Stomach (tissue), 9 donors: ENCODE measurements around the gene TTC39C. TPM values are rescaled to one million over a fixed set of nuclear protein-coding genes. Genes with fewer than 3 reads are reported as not detected.

Experiments used
- DNase-seq, 2 donors: peaks; one replicate each; pipeline versions ENCODE4 v3.0.0 to v3.0.0-alpha.2; 2013 to 2019
- H3K27ac ChIP-seq, 5 donors: fragments of 200-600 bp in 4 of 5; sonication (generic) in 4 of 5; one replicate each; pipeline ENCODE4 v1.5.1; 2013 to 2019; ENCODE audit warnings: mild to moderate bottlenecking in 1 of 5, moderate library complexity in 1 of 5
- H3K27me3 ChIP-seq, 3 donors: fragments of 200-600 bp; sonication (generic); one replicate each; pipeline ENCODE4 v1.5.1; 2017 to 2019; ENCODE audit warnings: mixed run types in 1 of 3
- H3K36me3 ChIP-seq, 4 donors: fragments of 200-600 bp; sonication (generic); 1 replicate in 3 of 4; 2 replicates in 1 of 4; pipeline ENCODE4 v1.5.1; 2016 to 2019
- H3K4me1 ChIP-seq, 4 donors: fragments of 200-600 bp; sonication (generic); one replicate each; pipeline ENCODE4 v1.5.1; 2016 to 2019
- H3K4me3 ChIP-seq, 4 donors: fragments of 200-600 bp; sonication (generic) in 3 of 4; one replicate each; pipeline ENCODE4 v1.5.1; 2016 to 2019; ENCODE audit warnings: mild to moderate bottlenecking in 1 of 4
- H3K9me3 ChIP-seq, 4 donors: fragments of 200-600 bp; sonication (generic); one replicate each; pipeline ENCODE4 v1.5.1; 2016 to 2019
- CTCF ChIP-seq, 7 experiments: fragments of 450-650 bp in 4 of 7; fragments of 200-600 bp in 3 of 7; sonication (generic) in 3 of 7; IDR thresholded peaks; one replicate each; pipeline ENCODE4 v1.5.1; 2016 to 2019; ENCODE audit warnings: antibody characterized with exemption in 7 of 7, control low read depth in 2 of 7, mild to moderate bottlenecking in 1 of 7
- EP300 ChIP-seq: sonication (generic); formaldehyde crosslinking; IDR thresholded peaks from one replicate; pipeline ENCODE4 v1.6.1; 2017; ENCODE audit warnings: antibody characterized with exemption
- POLR2A ChIP-seq, 4 donors: fragments of 450-650 bp; IDR thresholded peaks; one replicate each; pipeline ENCODE4 v1.6.1; 2016; ENCODE audit warnings: antibody characterized with exemption in 4 of 4, control low read depth in 2 of 4, mild to moderate bottlenecking in 1 of 4, moderate library complexity in 1 of 4
- POLR2AphosphoS5 ChIP-seq, 3 donors: sonication (generic); formaldehyde crosslinking; IDR thresholded peaks; one replicate each; pipeline ENCODE4 v1.6.1; 2016; ENCODE audit warnings: antibody characterized with exemption in 3 of 3
- WGBS, 5 donors: extraction: QIAGEN DNeasy Blood & Tissue Kit in 3 of 5; methylation state at CpG; one replicate each; pipeline versions ENCODE4 v1.1.5 to v1.1.7; 2013 to 2018; 5-methylcytosine and 5-hydroxymethylcytosine counted together
- intact Hi-C: fragments of 100-400 bp; cut with DNase I; formaldehyde crosslinking; loops from one replicate; pipeline ENCODE4 v1.15.1; 2023; ENCODE audit warnings: low total_unique reads
- polyA plus RNA-seq, 3 donors: library from polyadenylated mRNA; stranded (reverse); fragments of 200-250 nt; gene quantifications; one replicate each; pipeline ENCODE4 v1.2.3, GENCODE V29; 2013
- total RNA-seq, 5 donors: library from RNA; depleted of rRNA; stranded (reverse); fragments of >200 nt; gene quantifications; one replicate each; pipeline versions ENCODE4 v1.1.0 to v1.2.3, GENCODE V29; 2014 to 2016
- donor health status: healthy with polysubstance abuse.
- donor health status: Bipolar disorder and iron deficiency.
- donor health status: healthy.

TTC39C gene
- total and polyA plus RNA-seq, 8 donors, result 1.8 to 42.0 (median 21.3) TPM

GRCh38 chr18:23995180-23995579 is 19.4 kb upstream of the TTC39C start:
- DNase-seq, result no peak
- WGBS, 5 donors, result 92 to 96% (median 94%) methylated on average over 13 of the region's 13 CpGs
- Histone ChIP-seq H3K27me3 (no peaks in the 10 kb centered on the region), H3K27ac (peak overlapping the region in 1 of 5 donors; percentile 57), H3K36me3 (no peaks in the 10 kb centered on the region), H3K4me1 (peaks cover 0 to 42% (median 15%) of the 10 kb centered on the region in 4 donors), H3K9me3 (no peaks in the 10 kb centered on the region), H3K4me3 (no peak overlapping the region)
- no peak for TF ChIP-seq POLR2A (IDR thresholded peaks at IDR 0.05)
- TF ChIP-seq POLR2AphosphoS5 (IDR thresholded peaks at IDR 0.05), result no peak
- no peak for TF ChIP-seq EP300
- no peak for TF ChIP-seq CTCF (IDR thresholded peaks at IDR 0.05)
- intact Hi-C loops, result no loop called here

GRCh38 chr18:23998018-23998417 is 16.5 kb upstream of the TTC39C start:
- Histone ChIP-seq H3K27ac (no peak overlapping the region), H3K36me3 (no peaks in the 10 kb centered on the region), H3K9me3 (no peaks in the 10 kb centered on the region), H3K27me3 (no peaks in the 10 kb centered on the region), H3K4me3 (no peak overlapping the region), H3K4me1 (peaks cover 0 to 28% (median 9%) of the 10 kb centered on the region in 4 donors)
- intact Hi-C loops, result no loop called here
- no peak for DNase-seq
- WGBS, 5 donors, result 71 to 93% (median 83%) methylated on average over 2 of the region's 2 CpGs
- TF ChIP-seq EP300, result no peak

- Histone ChIP-seq H3K4me3 (no peak overlapping the region), H3K27ac (peak overlapping the region in 4 of 5 donors; percentile 22 to 70 (median 52)), H3K27me3 (no peaks in the 10 kb centered on the region), H3K4me1 (peaks cover 0 to 27% (median 8%) of the 10 kb centered on the region in 4 donors), H3K9me3 (no peaks in the 10 kb centered on the region), H3K36me3 (no peaks in the 10 kb centered on the region)
- TF ChIP-seq POLR2AphosphoS5 (IDR thresholded peaks at IDR 0.05) (peak in 1 of 3 donors; percentile 10), POLR2A (IDR thresholded peaks at IDR 0.05) (no peak), EP300 (no peak)
- peak in 1 of 2 donors; percentile 65 for DNase-seq
- WGBS, 5 donors, result 20 to 38% (median 25%) methylated on average over 4 of the region's 4 CpGs
- intact Hi-C loops, result no loop called here
Observed at GRCh38 chr18:23998820-23999219, 15.7 kb upstream of the TTC39C start.

- intact Hi-C loops, result no loop called here
Observed at GRCh38 chr18:24000613-24001490, 13.7 kb upstream of the TTC39C start.

GRCh38 chr18:24002479-24002878 is 12.1 kb upstream of the TTC39C start:
- no peaks in the 10 kb centered on the region for H3K36me3 ChIP-seq
- no peak for TF ChIP-seq CTCF (IDR thresholded peaks at IDR 0.05)
- no peak for TF ChIP-seq POLR2AphosphoS5 (IDR thresholded peaks at IDR 0.05)
- TF ChIP-seq EP300, result no peak
- no peak for TF ChIP-seq POLR2A (IDR thresholded peaks at IDR 0.05)
- no peak overlapping the region for H3K4me3 ChIP-seq
- H3K4me1 ChIP-seq, result peaks cover 0 to 26% (median 3%) of the 10 kb centered on the region in 4 donors
- no peaks in the 10 kb centered on the region for H3K9me3 ChIP-seq
- no peak for DNase-seq
- no peak overlapping the region for H3K27ac ChIP-seq
- intact Hi-C loops, result no loop called here
- WGBS, 5 donors, result 70 to 85% (median 75%) methylated on average over 3 of the region's 3 CpGs
- no peaks in the 10 kb centered on the region for H3K27me3 ChIP-seq

More at GRCh38 chr18:24000613-24001490, 13.7 kb upstream of the TTC39C start:
- no peaks in the 10 kb centered on the region for H3K9me3 ChIP-seq
- H3K27ac ChIP-seq, result peak overlapping the region in 3 of 5 donors; percentile 11 to 33 (median 30)
- TF ChIP-seq CTCF (IDR thresholded peaks at IDR 0.05) (no peak), EP300 (no peak), POLR2AphosphoS5 (IDR thresholded peaks at IDR 0.05) (no peak), POLR2A (IDR thresholded peaks at IDR 0.05) (no peak)
- no peaks in the 10 kb centered on the region for H3K36me3 ChIP-seq
- DNase-seq, result no peak
- no peaks in the 10 kb centered on the region for H3K27me3 ChIP-seq
- 76 to 85% (median 81%) methylated on average over 8 of the region's 8 CpGs for WGBS, 5 donors
- H3K4me3 ChIP-seq, result no peak overlapping the region
- peaks cover 0 to 26% (median 3%) of the 10 kb centered on the region in 4 donors for H3K4me1 ChIP-seq
